NCI-H1930 (cell line): ENCODE results near the gene TMPRSS13.
"Not testable (repeated sequence)": the region's sequence is repeated elsewhere in the genome, so short reads cannot be mapped to it uniquely, and the experiment has no call there.

Experiments
- DNase-seq, 2 experiments: peaks; one replicate each; lab custom pipeline; 2025; lab: John Stamatoyannopoulos, UW

Gene TMPRSS13

GRCh38 chr11:117950993-117951961 is 22.1 kb upstream of the TMPRSS13 start:
- DNase-seq, result no peak

DNA sequence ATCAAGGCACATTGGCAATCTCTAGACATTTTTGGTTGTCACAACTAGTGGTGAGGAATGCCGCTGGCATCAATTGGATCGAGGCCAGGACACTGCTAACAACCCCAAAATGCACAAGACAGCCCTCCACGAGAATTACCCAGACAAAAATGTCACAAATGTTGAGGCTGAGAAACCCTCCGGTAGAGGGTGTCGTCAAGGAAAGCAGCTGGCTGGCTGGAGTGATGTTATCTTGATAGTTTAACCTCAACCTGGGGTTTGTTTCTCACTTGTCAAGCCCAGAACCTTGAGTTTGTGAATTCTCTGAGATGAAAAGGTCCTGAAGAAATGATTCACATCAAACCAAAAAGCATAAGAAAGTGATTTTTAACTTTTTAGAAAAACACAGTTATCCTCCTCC is 21.1 kb upstream of the TMPRSS13 start:
- no peak for DNase-seq

GRCh38 chr11:117949062-117949461 is 19.9 kb upstream of the TMPRSS13 start:
- DNase-seq, result no peak

DNA sequence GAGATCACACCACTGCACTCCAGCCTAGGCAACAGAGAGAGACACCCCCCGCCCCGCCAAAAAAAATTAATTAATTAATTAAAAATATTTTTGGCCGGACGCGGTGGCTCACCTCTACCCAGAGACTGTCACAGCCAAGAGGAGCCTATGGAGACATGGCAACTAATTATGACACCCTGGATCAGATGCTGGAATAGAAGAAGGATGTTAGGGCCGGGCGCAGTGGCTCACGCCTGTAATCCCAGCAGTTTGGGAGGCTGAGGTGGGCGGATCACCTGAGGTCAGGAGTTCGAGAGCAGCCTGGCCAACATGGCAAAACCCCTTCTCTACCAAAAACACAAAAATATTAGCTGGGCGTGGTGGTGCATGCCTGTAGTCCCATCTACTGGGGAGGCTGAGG is 19.3 kb upstream of the TMPRSS13 start:
- DNase-seq, result not testable (repeated sequence)

DNA sequence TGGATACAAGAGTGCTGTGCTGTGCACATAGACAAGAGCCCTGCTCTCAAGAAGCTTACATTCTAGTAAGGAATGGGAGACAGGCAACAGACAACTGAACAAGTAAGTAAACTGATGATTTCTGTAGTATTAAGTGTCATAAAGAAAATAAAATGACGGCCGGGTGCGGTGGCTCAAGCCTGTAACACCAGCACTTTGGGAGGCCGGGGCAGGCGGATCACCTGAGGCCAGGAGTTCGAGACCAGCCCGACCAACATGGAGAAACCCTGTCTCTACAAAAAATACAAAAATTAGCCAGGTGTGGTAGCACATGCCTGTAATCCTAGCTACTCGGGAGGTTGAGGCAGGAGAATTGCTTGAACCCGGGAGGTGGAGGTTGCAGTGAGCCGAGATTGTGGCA is 18.5 kb upstream of the TMPRSS13 start:
- not testable (repeated sequence) for DNase-seq

DNA sequence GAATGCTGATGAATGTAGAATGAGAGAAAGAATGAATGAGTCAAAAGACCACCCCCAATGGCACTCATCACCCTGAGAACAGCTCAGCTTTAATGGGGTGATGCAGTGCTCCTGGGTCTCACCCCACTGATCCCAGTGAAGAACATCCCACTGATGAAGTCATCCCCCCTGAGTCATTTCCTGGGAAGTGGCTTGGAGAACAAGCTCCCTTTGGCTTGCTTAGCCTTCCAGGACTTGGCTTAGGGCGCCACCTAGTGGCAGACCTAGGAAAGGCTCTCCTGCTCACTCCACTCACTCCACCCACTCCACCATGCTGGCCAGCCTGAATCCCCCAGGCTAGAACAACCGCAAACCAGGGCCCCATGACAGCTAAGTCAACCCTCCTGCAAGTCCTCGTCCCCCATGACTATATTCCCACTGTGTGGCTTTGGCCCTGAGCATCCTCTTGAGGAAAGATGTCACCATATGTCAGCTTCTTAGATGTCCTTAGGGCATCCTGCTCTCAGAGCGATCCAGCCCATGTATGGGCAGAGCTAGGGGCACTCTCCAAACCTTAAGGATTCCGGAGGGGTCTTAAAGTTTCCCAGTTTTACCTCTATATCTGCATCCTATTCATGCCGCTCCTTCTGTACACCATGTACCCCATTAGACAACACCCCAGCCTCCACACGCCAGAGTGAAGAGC is 17.8 kb upstream of the TMPRSS13 start:
- DNase-seq, result peak; percentile 18 to 75

DNA sequence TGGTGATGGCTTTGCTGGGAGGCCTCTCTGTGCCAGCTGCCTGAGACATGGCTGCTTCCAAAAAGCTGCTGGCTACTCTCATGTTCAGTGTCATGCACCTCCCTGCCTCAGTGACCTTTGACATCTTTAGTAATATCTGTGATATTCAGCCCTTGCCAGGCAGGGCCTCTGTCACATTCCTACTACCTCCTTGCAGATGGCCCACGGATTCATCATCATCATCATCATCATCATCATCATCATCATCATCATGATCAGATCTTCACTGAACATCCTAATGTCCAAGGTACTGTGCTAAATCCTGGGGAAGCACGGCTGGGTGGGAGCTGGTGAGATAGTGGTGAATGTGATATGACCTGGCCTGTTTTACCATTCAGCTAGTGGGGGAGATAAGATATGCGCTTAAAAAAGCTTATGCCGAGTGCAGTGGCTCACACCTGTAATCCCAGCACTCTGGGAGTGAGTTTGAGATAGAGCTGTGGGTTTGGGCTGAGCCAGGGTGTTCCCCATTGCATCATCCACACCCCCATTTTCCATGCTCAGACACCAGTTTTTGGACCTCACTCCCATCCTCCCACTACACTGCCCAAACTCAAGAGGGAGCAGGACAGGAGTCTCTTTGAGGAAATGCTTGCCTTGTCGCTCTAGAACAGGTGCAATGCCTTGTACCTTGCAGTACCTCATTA is 17.1 kb upstream of the TMPRSS13 start:
- DNase-seq, result no peak

DNA sequence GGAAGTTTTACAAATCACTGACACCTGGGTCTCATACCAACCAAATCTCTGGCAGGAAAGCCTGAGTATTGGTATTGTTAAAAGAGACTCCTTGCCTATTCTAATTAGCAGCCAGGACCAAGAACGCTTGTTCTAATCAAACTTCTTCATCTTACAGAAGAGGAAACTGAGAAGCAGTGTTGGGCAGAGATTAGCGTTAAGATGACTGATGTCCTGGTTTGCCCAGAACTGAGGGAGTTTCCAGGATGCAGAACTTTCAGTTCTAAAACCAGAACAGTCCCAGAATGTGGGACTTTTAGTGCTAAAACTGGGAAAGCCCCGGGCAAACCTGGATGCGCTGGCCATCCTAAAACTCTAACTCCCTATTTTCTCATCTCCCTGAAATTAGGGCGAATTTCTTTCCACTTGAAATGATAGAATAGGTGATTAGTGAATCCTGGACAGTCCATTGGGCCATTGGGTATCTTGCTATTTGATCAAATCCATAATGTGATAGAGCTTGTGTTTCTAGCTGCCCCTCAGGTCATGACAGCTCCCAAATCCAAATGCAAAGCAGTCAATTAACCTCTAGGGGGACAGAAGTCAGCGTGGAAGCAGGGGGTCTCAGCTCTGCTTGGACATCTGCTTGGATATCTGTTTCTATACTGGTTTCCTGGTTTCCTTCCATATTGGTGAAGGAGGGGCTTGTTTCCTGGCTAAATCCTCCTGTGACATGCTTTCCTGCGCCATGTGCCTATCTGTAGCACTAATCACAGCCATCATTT is 16.0 kb upstream of the TMPRSS13 start:
- DNase-seq, result no peak

DNA sequence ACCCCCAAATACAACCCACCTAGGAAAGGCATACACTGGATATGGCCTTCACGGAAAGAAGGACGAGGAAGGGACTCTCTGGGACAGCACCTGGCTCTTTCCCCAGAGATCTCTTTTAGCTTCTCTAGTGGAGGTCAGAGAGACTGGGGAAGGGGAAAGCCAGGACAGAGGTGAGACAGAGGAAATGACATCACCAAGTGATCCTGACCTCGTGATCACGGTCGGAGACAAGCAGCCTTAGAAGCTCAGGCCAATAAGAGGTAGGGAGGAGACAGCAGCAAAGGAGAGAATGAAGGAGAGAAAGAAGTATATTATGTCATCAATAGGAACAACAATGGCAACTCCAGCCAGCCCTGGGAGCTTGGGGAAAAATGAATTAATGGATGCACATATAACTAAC is 15.4 kb upstream of the TMPRSS13 start:
- no peak for DNase-seq

DNA sequence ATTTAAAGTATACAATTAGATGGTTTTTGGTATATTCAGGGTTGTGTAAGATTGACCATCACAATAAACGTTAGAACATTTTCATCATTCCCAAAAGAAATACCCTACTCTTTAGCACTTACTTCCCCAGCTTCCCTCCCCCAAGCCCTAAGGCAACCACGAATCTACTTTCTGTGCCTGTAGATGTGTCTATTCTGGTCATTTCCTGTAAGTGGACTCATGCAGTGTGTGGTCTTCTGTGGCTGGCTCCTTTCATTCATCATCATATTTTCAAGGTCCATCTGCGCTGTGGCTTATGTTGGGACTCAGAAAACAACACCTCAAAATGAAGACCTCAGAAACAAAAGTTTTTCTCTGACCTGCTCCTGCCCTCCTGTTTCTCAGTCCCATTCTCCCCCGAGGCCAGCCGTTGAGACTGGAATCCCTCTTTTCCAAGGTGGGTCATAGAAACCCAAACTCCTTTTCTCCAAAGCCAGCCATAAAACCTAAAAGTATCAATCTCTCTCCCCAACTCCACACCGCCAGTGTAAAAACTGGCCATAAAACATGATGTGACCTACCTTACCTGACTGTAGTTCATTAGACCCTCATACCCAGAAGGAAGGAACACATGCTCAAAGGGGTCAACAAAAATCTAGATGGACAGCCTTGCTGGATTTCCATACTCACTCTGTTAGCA is 12.9 kb upstream of the TMPRSS13 start:
- no peak for DNase-seq

DNA sequence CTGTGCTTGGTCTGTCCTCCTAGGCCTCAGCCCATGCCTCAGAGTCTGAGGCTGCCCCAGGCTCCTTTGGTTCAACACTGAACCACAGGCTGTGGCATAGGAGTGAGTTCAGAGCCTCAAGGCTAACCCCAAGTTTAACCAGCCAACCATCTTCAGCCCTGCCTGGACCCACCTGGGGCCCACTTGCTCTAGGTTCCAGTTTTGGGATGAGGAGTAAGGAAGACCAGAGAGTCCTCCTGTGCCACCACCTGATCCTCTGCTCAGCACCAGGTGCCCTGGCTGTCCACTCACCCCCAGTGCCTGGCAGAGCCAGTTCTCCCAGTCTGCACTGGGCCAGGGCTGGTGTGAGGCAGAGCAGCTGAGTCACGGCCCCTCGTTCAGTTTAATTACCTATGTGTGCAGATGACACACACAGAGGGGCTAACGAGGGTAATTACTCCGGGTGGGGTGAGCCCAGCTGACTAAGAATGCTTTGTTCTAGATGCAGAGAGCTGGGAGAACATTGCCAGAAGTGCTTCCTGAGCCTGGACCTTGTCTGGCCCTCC is 12.0 kb upstream of the TMPRSS13 start:
- DNase-seq, result no peak

DNA sequence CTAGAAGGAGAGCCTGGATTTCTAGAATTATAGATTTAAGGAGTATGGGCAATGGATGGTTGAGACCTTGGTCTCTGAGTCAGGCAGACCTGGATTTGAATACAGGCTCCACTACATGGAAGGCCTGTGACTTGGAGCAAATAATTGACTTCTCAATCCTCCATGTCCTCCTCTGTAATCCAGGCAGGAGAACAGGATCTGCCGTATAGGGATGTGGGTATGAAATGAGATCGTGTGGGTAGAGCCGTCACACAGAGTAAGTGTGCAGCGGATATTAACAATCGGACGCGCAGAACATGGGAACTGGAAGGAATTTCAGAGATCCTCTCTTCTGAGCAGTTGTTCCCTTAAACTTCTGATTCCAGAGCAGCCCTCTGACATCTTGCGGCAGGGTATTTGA is 11.5 kb upstream of the TMPRSS13 start:
- no peak for DNase-seq

- DNase-seq, result no peak
Observed at GRCh38 chr11:117936973-117937372, 7.8 kb upstream of the TMPRSS13 start.

DNA sequence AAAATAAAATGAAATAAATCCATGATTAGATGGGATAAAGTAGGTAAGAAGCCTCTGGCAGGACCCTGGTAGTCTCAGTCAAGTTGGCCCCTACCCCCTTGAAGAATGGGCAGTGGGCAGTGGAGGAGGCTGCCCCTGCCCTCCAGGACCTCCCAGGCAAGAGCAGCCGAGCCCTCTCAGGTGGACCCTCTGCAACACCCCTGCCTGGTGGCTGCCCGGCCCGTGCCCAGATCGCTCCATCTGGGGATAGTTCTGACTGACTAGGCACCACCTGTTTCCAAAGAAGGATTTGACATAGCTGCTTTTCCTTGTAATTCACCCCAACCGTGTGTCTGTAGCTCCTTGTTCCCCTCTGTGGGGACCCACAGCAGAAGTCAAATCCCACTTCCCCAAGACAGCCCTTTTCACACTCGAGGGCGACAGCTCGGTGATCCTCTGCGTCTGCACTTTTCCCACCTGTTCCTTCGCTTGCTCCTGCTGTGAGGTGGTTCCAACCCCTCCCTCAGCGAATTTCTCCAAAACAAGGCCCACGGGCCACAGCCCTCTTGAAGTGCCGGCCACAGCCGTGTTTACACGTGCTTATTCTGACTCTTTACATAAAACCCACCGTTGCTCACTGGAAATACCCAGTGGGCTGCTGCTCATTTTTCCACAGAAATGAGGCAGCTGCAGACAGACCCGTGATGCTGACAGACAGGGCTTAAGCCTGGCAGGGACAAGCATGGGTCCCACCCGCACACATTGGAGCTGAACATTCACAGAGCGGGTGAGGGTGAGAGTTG is 5.5 kb upstream of the TMPRSS13 start:
- DNase-seq, result no peak

- DNase-seq, result no peak
Observed at GRCh38 chr11:117933930-117934329, 4.7 kb upstream of the TMPRSS13 start.

GRCh38 chr11:117933475-117933874 is 4.3 kb upstream of the TMPRSS13 start:
- no peak for DNase-seq

GRCh38 chr11:117932947-117933346 is 3.7 kb upstream of the TMPRSS13 start:
- no peak for DNase-seq

DNA sequence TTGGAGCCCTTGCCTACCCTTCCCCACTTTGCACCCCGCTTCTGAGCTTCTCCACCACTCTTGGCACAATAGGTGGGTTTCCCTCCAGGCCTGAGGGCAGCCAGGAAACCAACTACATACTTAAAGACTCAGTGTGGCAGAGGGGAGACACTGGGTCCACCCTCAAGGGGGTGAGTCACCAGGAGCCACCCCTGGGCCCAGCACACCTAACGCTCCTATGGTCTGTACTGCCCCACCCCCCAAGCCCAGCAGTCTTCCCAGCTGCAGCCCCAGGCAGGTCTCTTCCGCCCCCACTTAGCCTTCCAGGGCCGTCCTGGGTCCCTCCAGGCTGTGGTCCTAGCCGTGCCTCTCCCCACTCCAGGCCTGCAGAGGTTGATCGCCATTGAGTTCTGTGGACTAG is 3.2 kb upstream of the TMPRSS13 start:
- DNase-seq, result no peak

DNA sequence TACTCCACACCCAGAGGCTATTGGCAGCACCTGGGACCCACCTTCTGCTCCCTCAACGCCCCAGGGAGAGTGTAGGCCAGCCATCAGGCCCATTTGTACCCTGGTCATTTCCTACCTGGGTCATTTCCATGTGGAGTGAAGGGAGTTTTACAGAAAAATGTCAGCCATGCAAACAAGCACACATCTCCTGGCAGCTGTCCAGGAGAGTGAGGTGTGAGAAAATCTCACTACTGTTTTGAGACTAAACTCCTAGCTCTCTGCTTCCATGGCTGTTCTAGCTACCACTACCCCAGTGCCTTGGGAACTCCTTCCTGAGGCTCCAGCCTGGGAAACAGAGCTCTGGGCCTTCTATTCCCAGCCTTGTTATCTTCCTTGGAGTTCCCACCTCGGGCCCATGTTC is 2.8 kb upstream of the TMPRSS13 start:
- DNase-seq, result no peak

GRCh38 chr11:117931331-117931950 is 2.2 kb upstream of the TMPRSS13 start:
- no peak for DNase-seq
